Measurements from ENCODE around the gene UNKL. TPM values are rescaled to one million over a fixed set of nuclear protein-coding genes. Genes with fewer than 3 reads are reported as not detected.

UNKL gene
- total and polyA plus RNA-seq, 8 donors, result 4.4 to 22.1 (median 10.2) TPM

- intact Hi-C loops (cut with DNase I), result no loop called here
- ATAC-seq (no peak), DNase-seq (peak in 2 of 6 donors; percentile 27 to 70), FAIRE-seq (no peak)
- no peak for TF ChIP-seq CTCF (IDR thresholded peaks at IDR 0.05)
- WGBS, 2 donors, result 73 to 79% methylated on average over 11 to 15 of the region's 15 CpGs
- H3K27me3 ChIP-seq, result no peaks in the 10 kb centered on the region
- H3K4me1 ChIP-seq, result peaks cover 9 to 17% (median 12%) of the 10 kb centered on the region in 3 donors
- no peak overlapping the region for H3K4me3 ChIP-seq
- no peaks in the 10 kb centered on the region for H3K9me3 ChIP-seq
- no peak overlapping the region for H3K27ac ChIP-seq
- H3K36me3 ChIP-seq, result no peaks in the 10 kb centered on the region
These were observed 58.9 kb downstream of the UNKL start for GRCh38 chr16:1355591-1355990.

GRCh38 chr16:1354815-1355540 is 59.5 kb downstream of the UNKL start:
- peaks cover 10 to 21% (median 13%) of the 10 kb centered on the region in 3 donors for H3K4me1 ChIP-seq
- FAIRE-seq (no peak), DNase-seq (peak in 2 of 6 donors; percentile 30 to 65), ATAC-seq (no peak)
- no peak overlapping the region for H3K27ac ChIP-seq
- 80 to 88% methylated on average over 49 of the region's 49 CpGs for WGBS, 2 donors
- H3K4me3 ChIP-seq, result no peak overlapping the region
- intact Hi-C loops (cut with DNase I), result no loop called here
- peaks cover 0 to 2% (median 0%) of the 10 kb centered on the region in 3 donors for H3K36me3 ChIP-seq
- H3K9me3 ChIP-seq, result no peaks in the 10 kb centered on the region
- H3K27me3 ChIP-seq, result no peaks in the 10 kb centered on the region
- no peak for TF ChIP-seq CTCF (IDR thresholded peaks at IDR 0.05)

GRCh38 chr16:1351582-1352362 is 62.7 kb downstream of the UNKL start, which contains the start of the genes GNPTG and TSR3:
Gene GNPTG, plus strand, starts transcription at chr16:1351931. Its CDS starts 35 bp downstream, at chr16:1351966.
Gene TSR3, minus strand, starts transcription at chr16:1351878. Its CDS starts 74 bp downstream, at chr16:1351804.
- no peaks in the 10 kb centered on the region for H3K27me3 ChIP-seq
- peaks cover 10 to 21% (median 13%) of the 10 kb centered on the region in 3 donors for H3K4me1 ChIP-seq
- H3K27ac ChIP-seq, result peak within 1 kb of the TSS in 3 of 4 donors; percentile 12 to 50 (median 46)
- H3K36me3 ChIP-seq, result peaks cover 0 to 13% (median 0%) of the 10 kb centered on the region in 3 donors
- WGBS, 2 donors, result 0% methylated on average over 71 to 98 of the region's 98 CpGs
- intact Hi-C loops (cut with DNase I), result no loop called here
- FAIRE-seq (no peak), DNase-seq (peak; percentile 81 to 96 (median 90)), ATAC-seq (peak; percentile 80 to 88 (median 86))
- no peaks in the 10 kb centered on the region for H3K9me3 ChIP-seq
- peak within 1 kb of the TSS; percentile 93 to 100 (median 98) for H3K4me3 ChIP-seq
- no peak for TF ChIP-seq CTCF (IDR thresholded peaks at IDR 0.05)

GRCh38 chr16:1351215-1351581 is 63.3 kb downstream of the UNKL start:
- FAIRE-seq, result no peak
- peak in 1 of 6 donors; percentile 71 for DNase-seq
- TF ChIP-seq CTCF (IDR thresholded peaks at IDR 0.05), result no peak
- WGBS, 2 donors, result 0% methylated on average over 30 to 35 of the region's 35 CpGs
- Histone ChIP-seq H3K9me3 (no peaks in the 10 kb centered on the region), H3K27me3 (no peaks in the 10 kb centered on the region), H3K27ac (peak overlapping the region in 3 of 4 donors; percentile 12 to 50 (median 46)), H3K4me3 (peak overlapping the region; percentile 93 to 100 (median 98)), H3K36me3 (peaks cover 0 to 13% (median 0%) of the 10 kb centered on the region in 3 donors), H3K4me1 (peaks cover 10 to 21% (median 13%) of the 10 kb centered on the region in 3 donors)
- ATAC-seq, result peak in 2 of 4 donors; percentile 3 to 8
- intact Hi-C loops (cut with DNase I), result no loop called here

All from pancreas (tissue), 10 donors.